A549 treated with GW870086 at 1 μM for 4 hours (cell line): ENCODE results near the gene FAM204A. TPM values are rescaled to one million over a fixed set of nuclear protein-coding genes. Genes with fewer than 3 reads are reported as not detected.

Experiments used
- total RNA-seq: library from RNA; stranded (reverse); fragments of 200-300 nt; extraction: Qiagen RNA extraction; gene quantifications from 5 replicates; pipeline ENCODE4 v1.2.3, GENCODE V29; 2022; ENCODE audit warnings: low read depth

FAM204A gene
- 41.4 to 63.0 TPM (median 48.5 TPM) in 5 replicates for total RNA-seq

GRCh38 chr10:118341791-118342637 lies at the start of gene FAM204A:
FAM204A (minus strand) TSS chr10:118342324; CDS start chr10:118336415, 5,909 bp downstream.

